PC-3 (cell line): ENCODE measurements around the gene IGFL2. TPM values are rescaled to one million over a fixed set of nuclear protein-coding genes. Genes with fewer than 3 reads are reported as not detected.
"Not testable (repeated sequence)": the region's sequence is repeated elsewhere in the genome, so short reads cannot be mapped to it uniquely, and the experiment has no call there.

Experiments used
- ATAC-seq: fragments of 200-7000 bp; cut with Tn5 transposase; 2 replicates; pipeline ENCODE4 v1.9.1; 2020; ENCODE audit warnings: mild to moderate bottlenecking, moderate library complexity
- Bru-seq: library from RNA; stranded (reverse); fragments of 400-500 nt; gene quantifications from one replicate; lab custom pipeline; 2021; lab: Mats Ljungman, UMichigan
- BruChase-seq, 2 experiments: library from RNA; stranded (reverse); fragments of 400-500 nt; gene quantifications; one replicate each; lab custom pipeline; 2021; lab: Mats Ljungman, UMichigan
- BruUV-seq: library from RNA; stranded (reverse); fragments of 400-500 nt; replicated peaks from 2 replicates; lab custom pipeline; 2021; lab: Mats Ljungman, UMichigan
- CTCF ChIA-PET: fragments of 300-600 bp; sonication (Branson Sonifier 250); formaldehyde crosslinking; loops from one replicate; lab custom pipeline; 2022; ENCODE audit warnings: antibody characterized with exemption; lab: Charles Lee
- POLR2A ChIA-PET: fragments of 300-600 bp; sonication (Branson Sonifier 250); formaldehyde crosslinking; loops from one replicate; lab custom pipeline; 2022; ENCODE audit warnings: antibody characterized with exemption; ENCODE audit not compliant: unreplicated experiment; lab: Charles Lee
- DNase-seq: peaks from one replicate; pipeline ENCODE4 v3.0.0-alpha.2; 2015
- H2AFZ ChIP-seq: fragments of 300-600 bp; sonication (generic); 2 replicates; pipeline ENCODE4 v1.6.0; 2016; ENCODE audit warnings: antibody characterized with exemption, low read length
- H3F3A ChIP-seq: fragments of 300-600 bp; sonication (generic); one replicate; pipeline ENCODE4 v1.6.0; 2017; ENCODE audit warnings: antibody characterized with exemption, low read length, control low read depth, mild to moderate bottlenecking; ENCODE audit not compliant: unreplicated experiment
- H3K27ac ChIP-seq: fragments of 300-600 bp; sonication (generic); 2 replicates; pipeline ENCODE4 v1.5.1; 2016; ENCODE audit warnings: mild to moderate bottlenecking, low read length
- H3K27me3 ChIP-seq: fragments of 300-600 bp; sonication (generic); 2 replicates; pipeline ENCODE4 v1.6.1; 2016; ENCODE audit warnings: low read length, mixed read lengths
- H3K36me3 ChIP-seq: fragments of 300-600 bp; sonication (generic); 2 replicates; pipeline ENCODE4 v1.6.1; 2016; ENCODE audit warnings: low read depth, mixed run types, low read length, mixed read lengths
- H3K4me1 ChIP-seq: fragments of 300-600 bp; sonication (generic); 2 replicates; pipeline ENCODE4 v1.5.1; 2016; ENCODE audit warnings: low read length; ENCODE audit not compliant: insufficient read depth
- H3K4me2 ChIP-seq: fragments of 300-600 bp; sonication (generic); 2 replicates; pipeline ENCODE4 v1.6.0; 2016; ENCODE audit warnings: low read length
- H3K4me3 ChIP-seq: fragments of 300-600 bp; sonication (generic); 2 replicates; pipeline ENCODE4 v1.5.1; 2016; ENCODE audit warnings: mild to moderate bottlenecking, low read length, mixed read lengths
- H3K79me2 ChIP-seq: fragments of 300-600 bp; sonication (generic); 2 replicates; pipeline ENCODE4 v1.6.1; 2017; ENCODE audit warnings: low read length, mixed read lengths
- H3K9ac ChIP-seq: fragments of 300-600 bp; sonication (generic); 2 replicates; pipeline ENCODE4 v1.6.0; 2016; ENCODE audit warnings: mild to moderate bottlenecking, low read length
- H3K9me2 ChIP-seq: fragments of 300-600 bp; sonication (generic); replicated peaks from 2 replicates; pipeline ENCODE4 v1.6.1; 2016; ENCODE audit warnings: mixed run types, low read length, mixed read lengths
- H3K9me3 ChIP-seq: fragments of 300-600 bp; sonication (generic); 2 replicates; pipeline ENCODE4 v1.6.1; 2016; ENCODE audit warnings: low read length, mixed read lengths
- H4K20me1 ChIP-seq: fragments of 300-600 bp; sonication (generic); 2 replicates; pipeline ENCODE4 v1.6.1; 2016; ENCODE audit warnings: low read length, mixed read lengths
- CTCF ChIP-seq: fragments of 300-600 bp; sonication (generic); conservative IDR thresholded peaks from 2 replicates; pipeline ENCODE4 v1.5.1; 2017; ENCODE audit warnings: antibody characterized with exemption, low read depth, mild to moderate bottlenecking, low read length
- EZH2 ChIP-seq: fragments of 300-600 bp; sonication (generic); IDR thresholded peaks from one replicate; pipeline ENCODE4 v1.6.1; 2017; ENCODE audit warnings: antibody characterized with exemption, mild to moderate bottlenecking, low read length; ENCODE audit not compliant: unreplicated experiment
- EZH2phosphoT487 ChIP-seq: fragments of 300-600 bp; sonication (generic); IDR thresholded peaks from 2 replicates; pipeline ENCODE4 v1.6.1; 2018; ENCODE audit warnings: mild to moderate bottlenecking, antibody characterized with exemption, low read length, borderline replicate concordance
- intact Hi-C: fragments of 100-400 bp; cut with micrococcal nuclease; formaldehyde crosslinking; loops from 2 replicates; pipeline ENCODE4 v1.9.0; 2023
- long read RNA-seq: library from polyadenylated mRNA; unstranded; transcript quantifications from one replicate; pipeline ENCODE4 v2.0.0, GENCODE V29; 2021; ENCODE audit not compliant: unreplicated experiment
- total RNA-seq: library from RNA; depleted of rRNA; stranded (reverse); fragments of >200 nt; gene quantifications from 2 replicates; pipeline ENCODE4 v1.2.3, GENCODE V29; 2014; rRNA removed

IGFL2 gene
- not detected in 2 replicates for total RNA-seq
- Bru-seq, nascent RNA: not detected
- not detected for BruChase-seq, experiment 1, labeled RNA remaining after a 6-hour chase
- not detected for BruChase-seq, experiment 2, labeled RNA remaining after a 2-hour chase
- long read RNA-seq: 0 reads

GRCh38 chr19:46147791-46148288, at the start of gene IGFL2:
Gene IGFL2, plus strand, starts transcription at chr19:46148238. Its CDS starts 41 bp downstream, at chr19:46148279.
- DNase-seq: peak; percentile 8
- H3K27me3 ChIP-seq: peaks cover 27% of the 10 kb centered on the region
- H3K27ac ChIP-seq: no peak within 1 kb of the TSS

GRCh38 chr19:46100344-46100743, 47.7 kb upstream of the IGFL2 start:
- H3K9me3 ChIP-seq: no peaks in the 10 kb centered on the region
- H3K9ac ChIP-seq: no peak overlapping the region
- H3K4me2 ChIP-seq: no peak overlapping the region
- no peaks in the 10 kb centered on the region for H3K4me1 ChIP-seq
- no peak for DNase-seq
- no TSS peak for BruUV-seq
- no peaks in the 10 kb centered on the region for H3K36me3 ChIP-seq
- no peaks in the 10 kb centered on the region for H3K9me2 ChIP-seq
- H3K27ac ChIP-seq: no peak overlapping the region
- intact Hi-C loops: no loop called here
- H3F3A ChIP-seq: no peaks in the 10 kb centered on the region
- no peaks in the 10 kb centered on the region for H3K79me2 ChIP-seq
- no peak for TF ChIP-seq EZH2
- no peak for TF ChIP-seq EZH2phosphoT487
- no peak for TF ChIP-seq CTCF
- H3K4me3 ChIP-seq: no peak overlapping the region
- H3K27me3 ChIP-seq: 0 out of 2 replicates have a peak, but pooled peaks cover 5% of the 10 kb centered on the region
- POLR2A ChIA-PET: no interaction called here
- no peak for ATAC-seq
- CTCF ChIA-PET: no interaction called here
- H4K20me1 ChIP-seq: no peaks in the 10 kb centered on the region
- no peak overlapping the region for H2AFZ ChIP-seq

More at GRCh38 chr19:46147791-46148288, at the start of gene IGFL2:
- no TSS peak for BruUV-seq
- intact Hi-C loops: no loop called here
- Histone ChIP-seq H3K9me3 (no peaks in the 10 kb centered on the region), H3K4me2 (no peak within 1 kb of the TSS), H3K9me2 (no peaks in the 10 kb centered on the region), H3K79me2 (no peaks in the 10 kb centered on the region), H2AFZ (no peak within 1 kb of the TSS), H3F3A (no peaks in the 10 kb centered on the region), H4K20me1 (no peaks in the 10 kb centered on the region), H3K4me3 (no peak within 1 kb of the TSS), H3K36me3 (no peaks in the 10 kb centered on the region), H3K4me1 (no peaks in the 10 kb centered on the region), H3K9ac (no peak within 1 kb of the TSS)
- TF ChIP-seq CTCF (no peak), EZH2 (no peak), EZH2phosphoT487 (no peak)
- ChIA-PET POLR2A (no interaction called here), CTCF (interaction anchor here (0.6 kb wide), 1 partner anchor 117 kb away, joined by 4 read pairs; no protein-coding TSS in a partner anchor)
- ATAC-seq: no peak

GRCh38 chr19:46101293-46101692, 46.7 kb upstream of the IGFL2 start:
- no peak overlapping the region for H2AFZ ChIP-seq
- TF ChIP-seq EZH2: no peak
- no peak for TF ChIP-seq CTCF
- no peak for TF ChIP-seq EZH2phosphoT487
- BruUV-seq: no TSS peak
- H3K9ac ChIP-seq: no peak overlapping the region
- H3K9me2 ChIP-seq: no peaks in the 10 kb centered on the region
- POLR2A ChIA-PET: no interaction called here
- H3F3A ChIP-seq: no peaks in the 10 kb centered on the region
- H3K79me2 ChIP-seq: no peaks in the 10 kb centered on the region
- no peaks in the 10 kb centered on the region for H4K20me1 ChIP-seq
- no peak overlapping the region for H3K27ac ChIP-seq
- H3K27me3 ChIP-seq: 0 out of 2 replicates have a peak, but pooled peaks cover 5% of the 10 kb centered on the region
- ATAC-seq (no peak), DNase-seq (no peak)
- no peak overlapping the region for H3K4me3 ChIP-seq
- no peaks in the 10 kb centered on the region for H3K4me1 ChIP-seq
- no peaks in the 10 kb centered on the region for H3K36me3 ChIP-seq
- CTCF ChIA-PET: no interaction called here
- no peak overlapping the region for H3K4me2 ChIP-seq
- no peaks in the 10 kb centered on the region for H3K9me3 ChIP-seq
- intact Hi-C loops: no loop called here

GRCh38 chr19:46102333-46102732, 45.7 kb upstream of the IGFL2 start:
- H3K36me3 ChIP-seq, H3K79me2 ChIP-seq, H3K9me2 ChIP-seq, H3K4me1 ChIP-seq, H4K20me1 ChIP-seq, H3K4me3 ChIP-seq, CTCF ChIA-PET, H3K9ac ChIP-seq, H3K9me3 ChIP-seq, intact Hi-C loops, H3K27me3 ChIP-seq, DNase-seq, H2AFZ ChIP-seq, H3K4me2 ChIP-seq, BruUV-seq, H3K27ac ChIP-seq, POLR2A ChIA-PET, ATAC-seq, H3F3A ChIP-seq: not testable (repeated sequence)
